GM12878 (cell line): ENCODE results near the gene CORO7. TPM values are rescaled to one million over a fixed set of nuclear protein-coding genes. Genes with fewer than 3 reads are reported as not detected.

ENCODE experiments used
- BACH1 ChIP-seq: fragments of 450-650 bp; IDR thresholded peaks from 2 replicates; pipeline ENCODE4 v1.6.1; 2017; ENCODE audit warnings: mild to moderate bottlenecking, borderline replicate concordance
- CTCF ChIP-seq, 3 experiments: IDR thresholded peaks in 2 of 3; conservative IDR thresholded peaks in 1 of 3; 2 replicates each; pipeline ENCODE4 v1.5.1; 2011; ENCODE audit warnings: low read depth in 3 of 3, low read length in 3 of 3, mild to moderate bottlenecking in 3 of 3, control low read depth in 2 of 3, moderate library complexity in 2 of 3, inconsistent platforms in 1 of 3, mixed read lengths in 1 of 3; ENCODE audit not compliant: control insufficient read depth in 2 of 3, insufficient read depth in 1 of 3; ENCODE audit errors: extremely low read depth in 1 of 3
- EZH2 ChIP-seq: IDR thresholded peaks from 2 replicates; pipeline ENCODE4 v1.6.1; 2012; ENCODE audit warnings: low read depth, mild to moderate bottlenecking, control low read depth, inconsistent platforms, low read length, borderline replicate concordance; ENCODE audit not compliant: control insufficient read depth
- HDAC2 ChIP-seq: fragments of 200-600 bp; sonication (generic); IDR thresholded peaks from 2 replicates; pipeline ENCODE4 v1.6.1; 2017
- HSF1 ChIP-seq: fragments of 150-350 bp; IDR thresholded peaks from 2 replicates; pipeline ENCODE4 v1.6.1; 2014; ENCODE audit warnings: mild to moderate bottlenecking, low read depth, low read length
- KLF5 ChIP-seq: fragments of 450-650 bp; IDR thresholded peaks from 2 replicates; pipeline ENCODE4 v1.6.1; 2014; ENCODE audit warnings: mild to moderate bottlenecking; ENCODE audit not compliant: partially characterized antibody
- MLLT1 ChIP-seq: fragments of 450-650 bp; IDR thresholded peaks from 2 replicates; pipeline ENCODE4 v1.6.1; 2016; ENCODE audit warnings: mild to moderate bottlenecking
- NFYB ChIP-seq: IDR thresholded peaks from 2 replicates; pipeline ENCODE4 v1.6.1; 2011; ENCODE audit warnings: low read depth, mild to moderate bottlenecking, low read length, improper control_type of control experiment, moderate library complexity; ENCODE audit not compliant: insufficient read depth
- NKRF ChIP-seq: fragments of 450-650 bp; conservative IDR thresholded peaks from 2 replicates; pipeline ENCODE4 v1.6.1; 2017; ENCODE audit warnings: mild to moderate bottlenecking, moderate library complexity
- PAX5 ChIP-seq: IDR thresholded peaks from 2 replicates; pipeline ENCODE4 v1.6.1; 2011; ENCODE audit warnings: low read depth, low read length, borderline replicate concordance
- PBX3 ChIP-seq: IDR thresholded peaks from 2 replicates; pipeline ENCODE4 v1.6.1; 2011; ENCODE audit warnings: mild to moderate bottlenecking, low read depth, low read length, moderate library complexity; ENCODE audit not compliant: insufficient replicate concordance
- RBBP5 ChIP-seq: fragments of 200-600 bp; sonication (generic); conservative IDR thresholded peaks from 2 replicates; pipeline ENCODE4 v1.6.1; 2016
- SMAD1 ChIP-seq: fragments of 450-650 bp; IDR thresholded peaks from 2 replicates; pipeline ENCODE4 v1.6.1; 2018; ENCODE audit warnings: mild to moderate bottlenecking, low read depth; ENCODE audit not compliant: partially characterized antibody
- SREBF2 ChIP-seq: IDR thresholded peaks from 2 replicates; pipeline ENCODE4 v1.6.1; 2012; ENCODE audit warnings: mild to moderate bottlenecking, low read length
- SRF ChIP-seq, 2 experiments: IDR thresholded peaks; 2 replicates each; pipeline ENCODE4 v1.6.1; 2011; ENCODE audit warnings: low read depth in 2 of 2, low read length in 2 of 2, mild to moderate bottlenecking in 1 of 2, moderate library complexity in 1 of 2
- SUPT20H ChIP-seq: IDR thresholded peaks from 2 replicates; pipeline ENCODE4 v1.6.1; 2011; ENCODE audit warnings: low read depth, mild to moderate bottlenecking, low read length, moderate library complexity, borderline replicate concordance; ENCODE audit not compliant: control insufficient read depth
- TAF1 ChIP-seq: IDR thresholded peaks from 2 replicates; pipeline ENCODE4 v1.6.1; 2011; ENCODE audit warnings: mild to moderate bottlenecking, low read depth, low read length, borderline replicate concordance
- TBL1XR1 ChIP-seq: IDR thresholded peaks from 2 replicates; pipeline ENCODE4 v1.6.1; 2012; ENCODE audit warnings: low read depth, low read length, improper control_type of control experiment
- polyA plus RNA-seq, 11 experiments: library from polyadenylated mRNA; depleted of rRNA in 4 of 11; unstranded in 6 of 11; stranded (reverse) in 5 of 11; fragments of >200 nt; fragmentation: Nextera tagmentation in 4 of 11; fragmentation: Illumina TruSeq in 1 of 11; extraction: Ambion mirVana in 4 of 11; extraction: Trizol in 1 of 11; gene quantifications; 1 replicate in 1 of 11; 2 replicates in 10 of 11; pipeline versions ENCODE4 v1.2.1 to v1.2.3, GENCODE V29; 2011 to 2016; ENCODE audit warnings: inconsistent platforms in 2 of 11, missing spikeins in 2 of 11, low read depth in 1 of 11
- total RNA-seq, 4 experiments: library from RNA; depleted of rRNA in 3 of 4; stranded (reverse); fragments of >200 nt in 3 of 4; fragmentation: Illumina TruSeq in 1 of 4; extraction: Trizol in 1 of 4; gene quantifications; 2 replicates each; pipeline versions ENCODE4 v1.2.1 to v1.2.3, GENCODE V29; 2013 to 2021

CORO7 gene
- total and polyA plus RNA-seq, 10 of the 15 experiments (the other 5 are each of a cell fraction or from before 2014, with no cell fraction given), result 0.64 to 89.2 (median 43.7) TPM

- TF ChIP-seq BACH1, result peak; percentile 98
- TF ChIP-seq MLLT1, result peak; percentile 47
- no peak for TF ChIP-seq EZH2
- TF ChIP-seq PBX3, result no peak
- TF ChIP-seq SUPT20H, result no peak
- no peak; the same call in 1 of the 2 replicates for TF ChIP-seq PAX5
- no peak for TF ChIP-seq CTCF (IDR thresholded peaks at IDR 0.05 in 2 of 3, conservative IDR thresholded peaks at IDR 0.05 in 1 of 3; ENCODE audit: control insufficient read depth in 2 of 3, extremely low read depth in 1 of 3, insufficient read depth in 1 of 3, low read depth in 3 of 3, low read length in 3 of 3)
- peak; percentile 28; the same call in 1 of the 2 replicates for TF ChIP-seq HSF1
- TF ChIP-seq TAF1, result peak; percentile 72; the same call in 1 of the 2 replicates
- peak; percentile 54; the same call in 1 of the 2 replicates for TF ChIP-seq TBL1XR1
- peak; percentile 78; the same call in 1 of the 2 replicates for TF ChIP-seq NKRF
- TF ChIP-seq KLF5, result peak; percentile 86
- TF ChIP-seq SRF (IDR thresholded peaks at IDR 0.05; ENCODE audit: low read depth in 2 of 2, low read length in 2 of 2), result peak in 1 of 2 experiments; percentile 68; a peak in 1 of 4 replicates
- no peak for TF ChIP-seq HDAC2
- TF ChIP-seq SMAD1, result no peak
- no peak for TF ChIP-seq RBBP5
- no peak for TF ChIP-seq SREBF2
- TF ChIP-seq NFYB, result peak; percentile 31; the same call in 1 of the 2 replicates
Observed at GRCh38 chr16:4307215-4308037, 109.0 kb downstream of the CORO7 start (continued).
